Activated CD8-positive, alpha-beta T cell treated with anti-CD3 and anti-CD28 coated beads for 36 hours (primary cell): ENCODE results near the gene ASIC4. TPM values are rescaled to one million over a fixed set of nuclear protein-coding genes. Genes with fewer than 3 reads are reported as not detected.

Experiments used
- ATAC-seq: fragments of 200-7000 bp; cut with Tn5 transposase; one replicate; pipeline ENCODE4 v1.10.0; 2021; ENCODE audit warnings: mild to moderate bottlenecking, moderate library complexity
- CTCF ChIA-PET: fragments of 350-600 bp; sonication (Branson Sonifier 250); formaldehyde crosslinking; loops from one replicate; lab custom pipeline; 2021; ENCODE audit warnings: antibody characterized with exemption; lab: Charles Lee
- POLR2A ChIA-PET: fragments of 350-600 bp; sonication (Branson Sonifier 250); formaldehyde crosslinking; loops from one replicate; lab custom pipeline; 2021; ENCODE audit warnings: antibody characterized with exemption; lab: Charles Lee
- DNase-seq: peaks from one replicate; pipeline ENCODE4 v3.0.0-alpha.2; 2020
- H3K27ac Mint-ChIP-seq: one replicate; pipeline ENCODE4 v1.8.0; 2021; ENCODE audit warnings: mild to moderate bottlenecking, mixed read lengths
- H3K27me3 Mint-ChIP-seq: one replicate; pipeline ENCODE4 v1.8.0; 2021; ENCODE audit warnings: mixed read lengths
- H3K36me3 Mint-ChIP-seq: one replicate; pipeline ENCODE4 v1.8.0; 2021; ENCODE audit warnings: low read depth, mixed read lengths
- H3K4me1 Mint-ChIP-seq: one replicate; pipeline ENCODE4 v1.8.0; 2021; ENCODE audit warnings: low read depth, mixed read lengths
- H3K4me3 Mint-ChIP-seq: one replicate; pipeline ENCODE4 v1.8.0; 2021; ENCODE audit warnings: mild to moderate bottlenecking, moderate library complexity, mixed read lengths
- H3K9me3 Mint-ChIP-seq: one replicate; pipeline ENCODE4 v1.8.0; 2021; ENCODE audit warnings: mixed read lengths
- CTCF ChIP-seq: fragments of 200-600 bp; IDR thresholded peaks from one replicate; pipeline ENCODE4 v1.8.0; 2022; ENCODE audit warnings: antibody characterized with exemption, mild to moderate bottlenecking
- intact Hi-C: fragments of 100-400 bp; cut with micrococcal nuclease; formaldehyde crosslinking; loops from one replicate; pipeline ENCODE4 v1.10.0; 2022
- microRNA-seq: library from miRNA; unstranded; fragments of <30 nt; microRNA quantifications from one replicate; pipeline ENCODE4 v1.2.0, GENCODE V29; 2022; ENCODE audit warnings: borderline microRNAs expressed, borderline replicate concordance
- total RNA-seq, 2 experiments: library from RNA; stranded (reverse); gene quantifications; one replicate each; pipeline ENCODE4 v1.2.3, GENCODE V29; 2021

The ASIC4 gene
- total RNA-seq, 2 experiments from 2014 or later: not detected

GRCh38 chr2:219578811-219579613, 64.7 kb downstream of the ASIC4 start:
- TF ChIP-seq CTCF: no peak
- no peaks in the 10 kb centered on the region for H3K36me3 Mint-ChIP-seq
- DNase-seq: no peak
- ChIA-PET CTCF (interaction anchor here (0.6 kb wide), 1 partner anchor 19 kb away, joined by 3 read pairs; no protein-coding TSS in a partner anchor), POLR2A (no interaction called here)
- H3K4me3 Mint-ChIP-seq: no peak overlapping the region
- intact Hi-C loops: no loop called here
- ATAC-seq: no peak
- no peaks in the 10 kb centered on the region for H3K4me1 Mint-ChIP-seq
- peaks cover 13% of the 10 kb centered on the region for H3K27me3 Mint-ChIP-seq
- H3K9me3 Mint-ChIP-seq: no peaks in the 10 kb centered on the region
- H3K27ac Mint-ChIP-seq: no peak overlapping the region

- intact Hi-C loops: no loop called here
- CTCF ChIA-PET: interaction anchor here (1.8 kb wide), 1 partner anchor 21 kb away, joined by 7 read pairs; no protein-coding TSS in a partner anchor
- no peaks in the 10 kb centered on the region for H3K4me1 Mint-ChIP-seq
These were observed 67.1 kb downstream of the ASIC4 start for GRCh38 chr2:219581346-219581745.

More at GRCh38 chr2:219581346-219581745, 67.1 kb downstream of the ASIC4 start:
- no peaks in the 10 kb centered on the region for H3K9me3 Mint-ChIP-seq
- DNase-seq (no peak), ATAC-seq (no peak)
- no peak overlapping the region for H3K27ac Mint-ChIP-seq
- H3K4me3 Mint-ChIP-seq: no peak overlapping the region
- POLR2A ChIA-PET: no interaction called here
- TF ChIP-seq CTCF: no peak
- H3K27me3 Mint-ChIP-seq: peaks cover 7% of the 10 kb centered on the region
- no peaks in the 10 kb centered on the region for H3K36me3 Mint-ChIP-seq

Small RNAs within 50 kb of the gene (microRNA-seq; reads per million reads assigned to microRNA genes)
- gene MIR3132: not detected

Other genes starting within 250 kb of the ASIC4 start
- gene DNAJB2, start 235.1 kb upstream of the ASIC4 start, total RNA-seq: 10 to 100 TPM; 61.8 to 63.3 TPM
- gene PTPRN, start 205.1 kb upstream of the ASIC4 start, total RNA-seq: 1 to 10 TPM in 1 of 2 experiments, under 1 TPM in 1; 0.92 to 1.1 TPM
- not detected for gene RESP18, start 181.7 kb upstream of the ASIC4 start, total RNA-seq
- 100 to 1,000 TPM; 112 to 113 TPM for gene DNPEP, start 126.6 kb upstream of the ASIC4 start, total RNA-seq
- gene DES, start 96.1 kb upstream of the ASIC4 start, total RNA-seq: not detected
- 1 to 10 TPM; 2.1 to 2.3 TPM for gene SPEG, start 79.6 kb upstream of the ASIC4 start, total RNA-seq
- gene GMPPA, start 15.6 kb upstream of the ASIC4 start, total RNA-seq: 10 to 100 TPM; 32.4 to 34.2 TPM
- gene CHPF, start 29.3 kb downstream of the ASIC4 start, total RNA-seq: 10 to 100 TPM; 16.6 to 18.4 TPM
- 1 to 10 TPM; 2.1 to 2.2 TPM for gene TMEM198, start 29.5 kb downstream of the ASIC4 start, total RNA-seq
- gene OBSL1, start 57.1 kb downstream of the ASIC4 start, total RNA-seq: 1 to 10 TPM; 1.3 to 1.4 TPM
- not detected for gene INHA, start 57.8 kb downstream of the ASIC4 start, total RNA-seq
- gene STK11IP, start 83.4 kb downstream of the ASIC4 start, total RNA-seq: 10 to 100 TPM; 26.4 to 27.5 TPM
- gene SLC4A3, start 113.1 kb downstream of the ASIC4 start, total RNA-seq: not detected